HG03571 (cell line): ENCODE data around the gene NEK7.
"Not testable (repeated sequence)": the region's sequence is repeated elsewhere in the genome, so short reads cannot be mapped to it uniquely, and the experiment has no call there.

ENCODE experiments used
- ATAC-seq: cut with Tn5 transposase; IDR thresholded peaks from one replicate; pipeline ENCODE4 v1.9.1; 2021; ENCODE audit not compliant: unreplicated experiment

NEK7 gene

DNA sequence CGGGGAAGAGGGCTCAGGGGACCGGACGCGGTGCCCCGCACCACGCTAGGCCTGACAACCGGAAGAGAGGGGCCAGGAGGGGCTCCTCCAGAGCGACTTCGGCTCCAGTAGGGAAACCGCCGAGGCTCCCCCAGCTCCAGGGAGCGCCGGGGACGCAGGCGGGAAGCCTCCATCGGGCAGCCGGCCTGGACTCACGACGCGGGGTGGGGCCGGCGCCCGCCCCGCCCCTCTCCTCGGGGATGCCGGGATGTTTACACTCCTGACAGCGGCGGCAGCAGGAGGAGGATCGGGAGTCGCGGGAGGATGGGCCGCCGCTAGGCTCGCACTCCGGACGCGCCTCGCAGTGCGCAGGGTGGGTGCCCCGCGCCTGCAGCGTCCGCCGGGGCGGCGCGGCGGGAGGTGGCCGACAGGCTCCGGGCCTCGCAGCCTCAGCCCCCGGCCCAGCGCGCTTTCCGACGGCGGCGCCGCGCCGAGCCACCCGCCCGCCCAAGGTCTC lies at the start of gene NEK7:
NEK7 (plus strand) TSS at position 254 of the 496 bp plus-strand sequence. CDS start 75,583 bp downstream, outside the sequence.
- ATAC-seq, result peak; percentile 47

DNA sequence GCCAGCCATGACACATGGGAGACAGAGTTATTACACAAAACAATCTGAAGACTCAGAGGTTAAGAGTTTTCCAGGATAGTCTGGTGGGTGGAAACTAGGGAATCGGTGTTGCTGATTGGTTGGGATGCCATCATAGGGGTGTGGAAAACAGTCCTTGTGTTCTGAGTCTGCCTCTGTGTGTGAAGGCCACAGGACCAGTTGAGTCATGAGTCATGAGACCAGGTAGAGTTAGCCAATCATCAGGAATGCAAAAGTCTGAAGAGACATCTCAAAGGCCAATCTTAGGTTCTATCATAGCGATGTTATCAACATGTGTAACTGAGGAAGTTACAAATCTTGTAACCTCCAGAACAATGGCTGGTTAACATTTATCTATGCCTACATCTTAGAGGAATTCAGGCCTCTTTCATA lies 49.7 kb upstream of the NEK7 start:
- ATAC-seq, result no peak

DNA sequence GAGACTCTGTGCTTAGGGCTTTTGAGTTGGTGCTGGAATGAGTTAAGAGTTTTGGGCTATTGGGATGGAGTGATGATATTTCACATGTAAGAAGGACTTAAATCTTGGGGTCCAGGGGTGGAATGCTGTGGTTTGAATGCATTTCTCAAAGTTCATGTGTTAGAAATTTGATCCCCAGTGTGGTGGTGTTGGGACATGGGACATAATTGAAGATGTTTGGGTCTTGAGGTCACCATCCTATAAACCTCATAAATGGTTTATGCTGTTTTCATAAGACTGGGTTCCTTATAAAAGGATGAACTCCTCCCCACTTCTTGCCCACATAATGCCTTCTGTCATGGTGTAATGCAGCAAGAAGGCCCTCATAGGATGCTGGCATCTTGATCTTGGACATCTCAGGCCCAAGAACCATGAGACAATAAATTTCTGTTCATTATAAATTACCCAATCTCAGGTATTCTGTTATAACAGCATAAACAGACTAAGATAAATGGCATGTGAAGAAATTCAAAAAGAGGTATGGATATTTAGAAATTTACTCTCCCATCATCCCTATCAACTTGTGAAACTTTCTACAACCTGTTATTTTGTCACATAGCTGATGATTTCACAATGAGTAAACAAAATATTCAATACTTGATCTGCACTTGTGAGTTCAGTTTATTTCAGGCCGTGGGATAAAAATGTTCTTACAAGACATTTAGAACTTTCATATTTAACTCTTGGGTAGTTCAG lies 48.0 kb upstream of the NEK7 start:
- no peak for ATAC-seq

DNA sequence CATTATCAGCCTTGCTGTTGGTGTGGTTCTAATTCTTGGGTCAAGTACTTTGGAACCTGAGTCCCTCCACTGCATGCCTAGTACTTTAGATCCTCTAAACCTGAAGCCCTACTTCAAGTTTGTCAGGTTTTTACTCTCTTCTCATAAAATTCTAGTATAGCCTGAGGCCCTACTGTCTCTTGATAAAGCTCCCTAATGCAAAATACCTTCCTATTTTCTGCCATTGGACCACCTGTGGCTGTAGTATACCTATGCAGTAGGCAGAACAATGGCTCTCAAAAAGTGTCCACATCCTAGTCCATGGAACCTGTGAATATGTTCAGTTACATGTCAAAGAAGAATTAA lies 47.5 kb upstream of the NEK7 start:
- no peak for ATAC-seq

DNA sequence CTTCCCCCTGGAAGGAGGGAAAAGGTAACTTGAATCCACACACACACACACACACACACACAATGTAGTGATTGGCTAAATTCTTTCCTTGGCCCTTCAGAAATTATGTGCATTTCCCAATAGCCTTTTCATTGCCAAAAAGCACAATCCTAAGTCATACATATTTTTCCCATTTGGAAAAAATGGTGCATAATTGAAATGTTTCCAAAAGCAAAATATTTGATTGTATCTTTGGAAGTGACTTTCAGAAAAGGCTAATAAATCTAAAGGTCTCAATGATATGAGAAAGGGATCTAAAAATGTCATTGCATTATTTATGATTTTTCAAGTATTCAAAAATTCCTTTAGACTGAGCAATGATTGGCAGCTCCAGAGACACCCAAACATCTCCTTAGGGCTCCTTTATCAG lies 43.5 kb upstream of the NEK7 start:
- ATAC-seq, result no peak

DNA sequence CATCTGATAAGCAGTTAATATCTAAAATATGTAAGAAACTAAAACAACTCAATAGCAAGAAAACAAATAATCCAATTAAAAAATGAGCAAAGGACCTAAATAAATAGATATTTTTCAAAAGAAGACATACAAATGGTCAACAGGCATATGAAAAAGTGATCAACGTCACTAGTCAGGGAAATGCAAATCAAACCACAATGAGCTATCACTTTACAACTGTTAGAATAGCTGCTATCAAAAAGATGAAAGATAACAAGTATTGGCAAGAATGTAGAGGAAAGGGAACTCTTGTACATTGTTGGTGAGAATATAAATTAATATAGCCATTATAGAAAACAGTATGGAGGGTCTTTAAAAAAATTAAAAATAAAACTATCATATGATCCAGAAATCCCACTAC lies 40.7 kb upstream of the NEK7 start:
- ATAC-seq, result no peak

DNA sequence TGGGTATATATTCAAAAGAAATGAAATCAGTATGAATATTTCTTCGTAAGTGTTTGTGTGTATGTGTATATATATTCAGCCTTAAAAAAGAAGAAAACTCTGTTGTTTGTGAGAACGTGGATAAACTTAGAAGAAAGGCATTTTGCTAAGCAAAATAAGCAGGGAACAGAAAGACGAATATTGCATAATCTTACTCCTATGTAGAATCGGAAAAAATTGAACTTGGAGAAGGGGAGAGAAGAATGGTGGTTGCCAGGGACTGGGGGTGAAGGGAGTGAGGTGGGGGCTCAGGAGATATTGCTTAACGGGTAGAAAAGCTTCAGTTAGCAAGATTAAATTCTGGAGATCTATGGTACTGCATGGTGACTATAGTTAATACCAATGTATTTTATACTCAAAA lies 40.3 kb upstream of the NEK7 start:
- ATAC-seq, result no peak

DNA sequence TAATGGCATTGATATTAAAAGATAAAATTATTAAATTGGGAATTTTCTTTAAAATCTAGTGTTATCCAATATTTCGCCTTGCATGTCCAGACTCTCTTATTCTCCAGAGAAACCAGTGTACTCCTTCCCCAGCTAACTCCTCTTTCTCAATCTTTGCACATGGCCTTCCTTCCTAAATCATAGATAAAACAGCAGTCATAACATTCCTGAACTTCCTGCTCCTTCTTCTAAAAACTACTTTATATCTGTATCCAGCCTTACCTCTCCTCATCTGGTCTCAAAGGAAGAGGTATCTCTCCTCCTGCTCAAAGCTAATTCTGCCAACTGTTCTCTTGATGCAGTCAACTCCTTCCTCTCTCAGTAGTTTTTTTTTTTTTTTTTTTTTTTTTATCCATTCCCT lies 39.5 kb upstream of the NEK7 start:
- no peak for ATAC-seq

DNA sequence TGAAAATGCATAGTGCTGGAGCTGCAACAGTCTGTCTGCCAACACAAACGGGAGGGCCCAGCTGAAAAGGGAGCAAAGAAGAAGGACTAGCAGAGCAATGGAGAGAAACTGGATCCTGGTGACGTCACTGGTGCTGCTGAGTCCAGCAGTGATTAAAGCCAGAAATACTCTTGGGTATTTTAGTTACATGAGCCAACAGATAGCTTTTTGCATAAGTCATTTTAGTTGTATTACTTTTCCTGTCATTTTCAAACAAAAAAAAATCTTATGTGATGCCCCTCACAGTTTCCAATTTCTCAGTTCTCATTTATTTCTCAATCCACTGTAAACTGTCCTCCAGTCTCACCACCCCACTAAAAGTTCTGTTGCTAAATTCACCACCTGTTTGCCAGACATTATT lies 38.7 kb upstream of the NEK7 start:
- ATAC-seq, result no peak

DNA sequence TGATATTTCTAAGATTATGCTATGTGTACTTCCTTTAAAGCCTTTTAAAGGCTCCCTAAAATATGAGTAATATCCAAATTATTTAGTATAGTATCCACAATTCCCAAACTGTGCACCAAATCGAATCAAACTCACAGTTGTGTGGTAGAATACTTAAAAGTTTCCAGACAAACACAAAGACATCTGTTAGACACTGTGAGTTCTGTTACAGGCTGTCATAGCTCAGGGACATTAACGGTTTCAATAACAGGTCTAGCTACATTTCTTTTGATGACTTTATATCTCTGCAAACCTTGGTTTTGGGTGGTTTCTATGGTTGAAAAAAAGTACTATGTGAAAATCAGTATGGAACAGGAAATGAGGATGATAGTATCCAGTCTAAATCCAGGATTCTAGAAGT lies 36.9 kb upstream of the NEK7 start:
- ATAC-seq, result no peak

DNA sequence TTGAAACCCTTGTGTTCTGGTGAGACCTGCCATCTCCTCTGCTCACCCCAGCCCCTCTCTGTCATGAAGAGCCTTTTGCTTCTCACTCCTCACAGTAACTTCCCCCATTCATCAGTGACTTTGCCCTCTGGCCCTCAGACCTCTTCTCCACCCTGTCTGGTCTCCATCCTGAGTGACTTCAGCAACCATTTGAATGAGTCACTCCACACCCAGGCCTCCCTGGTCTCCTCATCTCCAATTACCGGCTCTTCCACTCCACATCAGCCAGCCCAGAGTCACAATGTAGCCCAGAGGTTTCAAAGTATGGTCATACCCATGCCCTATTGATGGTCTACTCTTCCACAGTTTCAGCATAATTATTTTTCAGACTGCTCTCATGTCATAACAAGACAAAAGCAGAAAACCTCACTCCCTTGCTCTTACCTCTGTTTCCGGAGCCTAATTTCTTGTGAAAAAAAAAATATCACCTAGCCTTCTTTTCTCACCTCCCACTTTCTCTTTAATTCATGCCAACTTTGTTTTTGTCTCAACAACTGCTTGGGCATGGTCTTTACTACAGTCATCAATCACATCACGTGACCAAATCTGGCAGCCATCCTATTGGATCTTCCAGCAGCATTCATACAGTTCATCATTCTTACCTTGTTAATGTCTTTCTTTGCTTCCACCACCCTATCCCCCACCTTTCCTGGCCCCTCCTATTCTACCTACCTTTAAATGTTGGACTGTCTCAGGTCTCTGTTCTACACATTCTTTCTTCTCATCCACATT lies 35.6 kb upstream of the NEK7 start:
- ATAC-seq, result no peak

DNA sequence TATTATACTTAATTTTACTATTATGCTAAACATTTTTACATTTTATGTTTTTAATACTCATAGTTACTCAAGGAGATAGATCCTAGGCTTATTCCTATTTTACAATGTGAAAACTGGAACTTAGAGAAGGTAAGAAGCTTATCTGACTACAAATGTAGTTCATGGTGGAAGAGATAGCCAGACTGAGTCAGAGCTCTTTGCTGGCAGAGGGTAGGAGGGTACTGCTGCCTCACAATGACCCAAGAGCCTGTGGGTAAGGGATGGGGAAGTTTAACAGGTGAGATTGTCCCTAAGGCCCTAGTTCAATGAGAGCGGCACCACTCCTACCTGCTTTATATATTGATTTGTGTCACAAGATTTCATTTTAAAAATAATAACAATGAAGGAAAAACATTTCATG lies 34.1 kb upstream of the NEK7 start:
- ATAC-seq, result no peak

DNA sequence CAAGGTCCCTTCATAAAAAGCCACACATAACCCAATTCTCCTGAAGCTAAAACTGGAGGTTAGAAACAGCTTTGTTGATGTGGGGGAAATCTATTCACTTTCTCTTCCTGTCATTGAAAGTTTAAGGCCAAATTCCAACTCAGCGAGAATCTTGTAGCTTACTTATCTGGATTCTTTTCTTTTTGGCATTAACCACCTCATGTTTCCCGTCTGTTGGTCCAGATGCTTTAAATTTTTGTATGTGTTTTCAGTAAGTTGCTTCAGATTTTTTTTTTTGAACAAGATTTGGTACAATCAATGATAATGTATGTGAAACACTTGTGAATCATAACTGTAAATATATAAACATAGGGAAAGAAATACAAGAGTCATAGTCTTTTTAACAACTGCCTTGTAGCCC lies 33.7 kb upstream of the NEK7 start:
- no peak for ATAC-seq

DNA sequence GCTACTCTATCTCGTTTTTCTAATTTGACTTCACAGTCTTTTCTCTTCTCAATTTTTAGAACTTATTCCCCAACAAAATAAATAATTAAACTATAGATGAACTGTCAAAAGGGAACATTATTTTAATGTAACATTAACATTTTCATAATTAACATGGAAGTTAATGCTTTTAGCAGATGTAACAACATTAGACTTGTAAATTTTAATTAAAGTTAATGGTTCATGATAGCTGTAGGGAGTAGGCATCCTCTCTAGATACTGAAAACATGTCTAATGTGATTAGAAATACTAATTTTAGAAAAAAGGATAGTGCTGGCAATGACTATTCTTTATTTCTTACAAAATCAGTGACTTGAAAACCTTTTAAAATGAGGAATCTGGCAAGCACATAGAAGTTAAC lies 32.1 kb upstream of the NEK7 start:
- no peak for ATAC-seq

DNA sequence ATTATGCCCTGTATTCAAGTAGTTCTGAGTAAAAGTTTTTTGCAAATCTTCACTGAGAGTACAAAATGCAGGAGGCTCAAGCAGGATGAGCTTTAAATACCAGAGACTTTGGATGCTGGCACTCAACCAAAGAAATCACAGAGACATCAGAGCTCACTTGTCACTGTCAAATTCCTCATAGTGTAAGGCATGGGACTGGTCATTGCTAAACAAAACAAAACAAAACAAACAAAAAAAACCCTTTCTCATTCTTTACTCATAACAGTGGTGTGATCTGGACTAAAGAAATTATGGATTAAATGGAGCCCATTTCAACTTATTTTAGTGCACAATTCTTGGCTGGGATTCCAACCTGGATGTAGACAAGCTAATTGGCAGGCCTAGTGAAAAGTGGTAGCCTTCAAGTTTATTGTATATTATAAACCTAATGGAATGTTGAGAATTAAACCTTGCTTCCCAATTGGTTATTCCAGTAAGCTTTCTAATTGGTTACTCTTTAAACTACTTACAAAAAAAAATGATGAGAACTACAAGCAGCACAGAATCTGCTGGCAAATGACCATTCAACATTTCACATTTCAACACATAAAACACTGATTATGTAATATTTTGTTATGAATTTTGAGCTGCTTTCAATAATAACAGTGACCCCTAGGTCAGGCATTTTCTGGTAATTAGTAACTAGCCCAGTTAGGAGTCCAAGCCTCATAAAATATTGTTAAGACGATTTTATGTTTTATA lies 30.6 kb upstream of the NEK7 start:
- no peak for ATAC-seq

DNA sequence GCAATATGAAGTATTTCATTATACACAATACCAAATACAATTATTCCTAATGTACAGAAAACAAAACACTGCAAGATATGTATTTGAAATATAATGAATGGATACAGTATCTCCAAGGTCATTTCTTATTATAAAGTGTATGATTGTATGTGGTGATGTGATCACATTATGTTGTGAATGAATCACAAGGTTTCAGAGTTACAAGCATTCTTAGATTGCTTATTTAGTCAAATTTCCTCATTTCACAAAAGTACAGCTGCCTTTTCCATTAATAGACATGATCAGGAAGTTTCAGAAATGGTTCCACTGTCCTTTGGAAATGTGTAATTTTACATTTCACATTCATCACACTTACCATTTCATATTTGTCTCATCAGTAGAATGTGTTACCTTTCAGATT lies 28.3 kb upstream of the NEK7 start:
- no peak for ATAC-seq

DNA sequence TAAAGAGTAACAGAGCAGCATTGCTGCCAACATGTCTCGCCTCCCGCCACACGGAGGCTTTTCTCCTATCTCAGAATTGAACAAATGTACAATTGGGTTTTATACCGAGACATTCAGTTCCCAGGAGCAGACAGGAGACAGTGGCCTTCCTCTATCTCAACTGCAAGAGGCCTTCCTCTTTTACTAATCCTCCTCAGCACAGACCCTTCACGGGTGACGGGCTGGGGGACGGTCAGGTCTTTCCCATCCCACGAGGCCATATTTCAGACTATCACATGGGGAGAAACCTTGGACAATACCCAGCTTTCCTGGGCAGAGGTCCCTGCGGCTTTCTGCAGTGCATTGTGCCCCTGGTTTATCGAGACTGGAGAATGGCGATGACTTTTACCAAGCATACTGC lies 26.7 kb upstream of the NEK7 start:
- ATAC-seq, result not testable (repeated sequence)

DNA sequence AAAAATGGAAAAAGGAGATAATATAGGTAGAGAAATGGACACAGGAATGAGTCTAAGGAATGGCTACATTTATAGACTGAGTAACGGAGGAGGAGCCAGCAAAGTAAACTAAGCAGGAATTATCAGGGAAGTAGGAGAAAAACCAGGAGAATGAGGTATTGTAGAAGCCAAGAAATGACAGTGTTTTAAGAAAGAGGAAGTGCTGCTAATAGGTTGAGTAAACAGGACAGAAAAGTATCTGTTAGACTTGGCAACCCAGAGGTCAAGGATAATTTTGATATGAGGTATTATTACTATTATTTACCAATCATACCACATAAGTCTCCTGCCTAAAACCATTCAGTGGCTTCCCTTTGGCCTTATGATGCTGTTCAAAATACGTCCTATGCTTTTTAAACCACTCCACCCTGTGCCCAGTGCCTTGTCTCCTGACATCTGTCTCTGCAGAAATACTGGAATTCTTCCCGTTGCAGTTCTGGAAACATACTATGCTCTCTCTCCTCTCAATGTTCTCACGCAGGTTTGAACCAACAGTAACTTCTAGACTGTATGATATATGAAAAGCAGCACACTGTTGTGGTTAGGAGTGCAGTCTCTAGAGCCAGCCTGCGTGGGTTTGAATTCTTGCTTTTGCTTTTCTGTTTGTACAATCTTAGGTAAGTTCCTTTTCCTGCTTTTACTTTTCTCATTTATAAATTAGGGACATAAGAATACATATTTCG lies 24.6 kb upstream of the NEK7 start:
- ATAC-seq, result peak; percentile 63

DNA sequence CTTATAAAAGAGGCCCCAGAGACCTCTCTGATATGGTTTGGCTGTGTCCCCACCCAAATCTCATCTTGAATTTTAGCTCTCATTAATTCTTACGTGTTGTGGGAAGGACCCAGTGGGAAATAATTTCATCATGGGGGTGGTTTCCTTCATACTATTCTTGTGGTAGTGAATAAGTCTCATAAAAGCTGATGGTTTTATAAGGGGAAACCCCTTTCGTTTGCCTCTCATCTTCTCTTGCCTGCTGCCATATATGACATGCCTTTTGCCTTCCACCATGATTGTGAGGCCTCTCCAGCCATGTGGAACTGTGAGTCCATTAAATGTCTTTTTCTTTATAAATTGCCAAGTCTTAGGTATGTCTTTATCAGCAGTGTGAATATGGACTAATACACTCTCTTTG lies 22.5 kb upstream of the NEK7 start:
- ATAC-seq, result no peak

DNA sequence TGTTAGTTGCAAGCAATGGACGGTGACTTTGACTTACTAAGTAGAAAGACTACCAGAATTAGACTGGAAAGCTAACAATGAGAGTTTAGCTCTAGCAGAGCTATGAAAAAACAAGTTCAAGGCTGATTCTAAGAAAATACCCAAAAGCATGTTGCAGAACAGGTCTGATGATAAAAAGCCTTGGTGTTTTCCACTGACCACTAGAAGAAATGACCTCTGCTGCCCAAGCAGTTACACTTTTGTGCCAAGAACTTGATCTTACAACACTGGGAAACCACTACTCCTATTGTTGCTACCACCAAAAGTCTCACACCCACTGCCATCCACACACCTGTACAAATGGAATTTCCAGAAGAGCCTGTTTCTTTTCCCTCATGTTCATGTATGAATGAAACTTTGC lies 21.4 kb upstream of the NEK7 start:
- no peak for ATAC-seq

DNA sequence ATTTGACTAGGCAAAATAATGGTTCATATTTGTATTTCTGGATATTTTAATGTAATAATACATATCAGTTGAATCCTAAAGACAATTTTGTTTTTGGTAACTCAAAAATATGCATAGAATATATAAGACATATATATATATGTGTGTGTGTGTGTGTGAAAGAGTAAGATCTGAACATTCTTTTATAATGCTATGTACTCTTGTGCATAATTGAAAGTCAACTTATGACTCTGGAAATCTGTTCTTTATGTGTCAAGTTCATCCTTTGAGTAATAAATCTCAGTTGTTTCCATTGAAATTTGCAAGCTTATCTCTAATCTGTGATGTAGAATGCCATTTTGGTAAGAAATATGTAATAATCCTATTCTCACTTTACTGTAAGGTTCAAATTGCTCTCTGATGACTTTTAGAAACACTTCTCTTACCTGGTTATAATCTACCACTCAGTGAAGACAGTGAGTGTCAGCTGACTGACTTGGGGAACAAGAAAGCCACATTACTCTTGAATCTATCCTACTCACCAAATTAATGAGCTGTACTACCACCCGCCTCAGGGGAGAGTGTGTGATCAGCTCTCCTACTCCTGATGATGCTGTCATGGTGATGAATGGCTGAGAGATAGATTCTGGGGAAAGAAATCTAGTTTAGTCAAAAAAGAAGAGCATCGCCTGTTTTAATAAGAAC lies 15.0 kb upstream of the NEK7 start:
- no peak for ATAC-seq
